ENCODE data around the gene XYLT1. TPM values are rescaled to one million over a fixed set of nuclear protein-coding genes. Genes with fewer than 3 reads are reported as not detected.
A peak's percentile ranks its signal among the peaks of the same experiment; 100 is the strongest.

The XYLT1 gene
- total and polyA plus RNA-seq, 4 experiments from 2014 or later = 1.4 to 48.5 (median 24.5) TPM

DNA sequence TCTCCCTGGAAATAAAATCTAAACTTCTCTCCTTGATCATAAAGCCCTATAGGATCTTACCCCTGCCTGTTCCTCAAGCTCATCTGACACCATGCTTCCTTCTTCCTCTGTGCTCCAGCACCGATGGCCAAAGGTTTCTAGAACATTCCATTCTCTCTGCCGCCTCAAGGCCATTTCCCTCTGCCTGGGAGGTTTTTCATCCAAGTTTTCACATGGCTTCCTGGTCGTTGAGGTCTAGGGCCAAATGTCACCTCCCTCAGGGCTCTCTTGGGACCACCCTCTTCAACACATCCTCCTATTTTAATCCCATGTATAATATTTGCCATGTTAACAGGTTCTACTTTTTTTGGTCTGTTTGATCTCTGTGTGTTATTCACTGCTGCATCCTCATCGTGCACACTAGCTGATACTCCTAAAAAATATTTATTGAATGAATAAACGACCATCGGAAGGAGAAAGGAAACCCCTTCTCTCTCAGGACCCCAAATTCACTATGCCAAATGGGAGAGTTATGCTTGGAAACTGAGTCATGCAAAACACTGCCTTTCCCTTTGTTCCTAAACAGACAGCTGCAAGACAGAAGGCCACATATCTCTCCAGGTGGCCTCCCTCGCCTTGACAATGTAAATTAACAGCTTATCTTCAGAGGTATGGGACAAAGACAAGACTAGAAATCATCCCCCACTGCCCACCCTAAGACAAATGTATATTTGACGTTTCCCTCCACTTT, 78.5 kb downstream of the XYLT1 start:
- intact Hi-C loops (cut with micrococcal nuclease) = loop anchor here (10.0 kb wide), 1 partner anchor 47 kb away; no protein-coding TSS in a partner anchor
- POLR2A ChIA-PET (ENCODE audit: partially characterized antibody) = interaction anchor here (1.8 kb wide), 1 partner anchor 22 kb away, joined by 12 read pairs; no protein-coding TSS in a partner anchor
- peak overlapping the region; percentile 45 to 93 (median 79) for H3K27ac Mint-ChIP-seq
- peaks cover 45 to 86% (median 65%) of the 10 kb centered on the region in 4 donors for H3K4me1 Mint-ChIP-seq
- CTCF ChIA-PET (ENCODE audit: partially characterized antibody) = interaction anchor here (0.5 kb wide), 1 partner anchor 73 kb away, joined by 3 read pairs; no protein-coding TSS in a partner anchor
- DNase-seq = no peak
- no peaks in the 10 kb centered on the region for H3K9me3 ChIP-seq (ENCODE audit: control insufficient read depth in 1 of 2, low read length in 2 of 2)
- H3K4me1 ChIP-seq (ENCODE audit: insufficient read depth, low read length) = peaks cover 47% of the 10 kb centered on the region
- H3K4me3 ChIP-seq (ENCODE audit: low read length in 2 of 2) = no peak overlapping the region
- H3K27me3 ChIP-seq (ENCODE audit: insufficient read depth, low read length) = no peaks in the 10 kb centered on the region
- peaks cover 0 to 4% (median 0%) of the 10 kb centered on the region in 8 donors for H3K9me3 Mint-ChIP-seq
- H3K36me3 ChIP-seq (ENCODE audit: insufficient read depth, low read length) = no peaks in the 10 kb centered on the region
- peak overlapping the region in 3 of 8 donors; percentile 17 to 73 (median 29) for H3K4me3 Mint-ChIP-seq
- H3K27ac ChIP-seq (ENCODE audit: low read depth, low read length) = no peak overlapping the region
- H3K36me3 Mint-ChIP-seq = peaks cover 0 to 21% of the 10 kb centered on the region in 2 donors
- H3K27me3 Mint-ChIP-seq = no peaks in the 10 kb centered on the region

GRCh38 chr16:17391715-17392114, 79.0 kb downstream of the XYLT1 start:
- no peaks in the 10 kb centered on the region for H3K27me3 Mint-ChIP-seq
- peaks cover 42 to 86% (median 63%) of the 10 kb centered on the region in 4 donors for H3K4me1 Mint-ChIP-seq
- peaks cover 0 to 4% (median 0%) of the 10 kb centered on the region in 8 donors for H3K9me3 Mint-ChIP-seq
- Histone ChIP-seq H3K27ac (ENCODE audit: low read depth, low read length) (no peak overlapping the region), H3K36me3 (ENCODE audit: insufficient read depth, low read length) (no peaks in the 10 kb centered on the region), H3K4me1 (ENCODE audit: insufficient read depth, low read length) (peaks cover 47% of the 10 kb centered on the region), H3K4me3 (ENCODE audit: low read length in 2 of 2) (no peak overlapping the region), H3K9me3 (ENCODE audit: control insufficient read depth in 1 of 2, low read length in 2 of 2) (no peaks in the 10 kb centered on the region), H3K27me3 (ENCODE audit: insufficient read depth, low read length) (no peaks in the 10 kb centered on the region)
- DNase-seq = no peak
- intact Hi-C loops (cut with micrococcal nuclease) = loop anchor here (10.0 kb wide), 1 partner anchor 47 kb away; no protein-coding TSS in a partner anchor
- peak overlapping the region in 2 of 7 donors; percentile 47 to 85 for H3K27ac Mint-ChIP-seq
- H3K4me3 Mint-ChIP-seq = peak overlapping the region in 1 of 8 donors; percentile 29
- H3K36me3 Mint-ChIP-seq = peaks cover 0 to 21% of the 10 kb centered on the region in 2 donors
- CTCF ChIA-PET (ENCODE audit: partially characterized antibody) = interaction anchor here (0.5 kb wide), 1 partner anchor 73 kb away, joined by 3 read pairs; no protein-coding TSS in a partner anchor
- POLR2A ChIA-PET (ENCODE audit: partially characterized antibody) = interaction anchor here (1.8 kb wide), 1 partner anchor 21 kb away, joined by 12 read pairs; no protein-coding TSS in a partner anchor

DNA sequence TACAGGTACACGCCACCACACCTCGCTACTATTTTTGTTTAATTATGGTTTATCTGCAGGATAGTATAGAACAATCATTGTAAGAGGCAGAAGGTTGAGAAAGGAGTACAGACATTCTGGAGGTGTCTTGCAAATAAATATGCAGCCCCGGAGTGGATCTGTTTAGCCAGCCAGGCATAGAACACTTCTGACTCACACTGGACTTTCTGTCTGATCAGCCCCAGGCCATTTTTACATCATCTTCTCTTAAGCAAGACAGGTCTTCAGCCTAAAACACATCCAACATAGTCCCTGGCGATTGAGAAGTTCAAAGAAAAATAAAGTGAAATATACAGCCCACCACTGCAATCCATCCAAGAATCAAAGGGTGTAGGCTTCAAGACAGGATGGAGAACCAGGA, 81.4 kb downstream of the XYLT1 start:
- H3K36me3 ChIP-seq (ENCODE audit: insufficient read depth, low read length) = no peaks in the 10 kb centered on the region
- ChIA-PET CTCF (ENCODE audit: partially characterized antibody) (interaction anchor here (0.6 to 1.4 kb wide), 2 partner anchors 29 to 94 kb away, joined by 3 read pairs; no protein-coding TSS in a partner anchor), POLR2A (ENCODE audit: partially characterized antibody) (no interaction called here)
- peak overlapping the region in 3 of 7 donors; percentile 32 to 78 (median 72) for H3K27ac Mint-ChIP-seq
- no peaks in the 10 kb centered on the region for H3K27me3 Mint-ChIP-seq
- H3K27me3 ChIP-seq (ENCODE audit: insufficient read depth, low read length) = no peaks in the 10 kb centered on the region
- H3K9me3 ChIP-seq (ENCODE audit: control insufficient read depth in 1 of 2, low read length in 2 of 2) = no peaks in the 10 kb centered on the region
- H3K36me3 Mint-ChIP-seq = peaks cover 0 to 19% of the 10 kb centered on the region in 2 donors
- no peak overlapping the region for H3K4me3 Mint-ChIP-seq
- peaks cover 0 to 4% (median 0%) of the 10 kb centered on the region in 8 donors for H3K9me3 Mint-ChIP-seq
- H3K4me1 ChIP-seq (ENCODE audit: insufficient read depth, low read length) = peaks cover 29% of the 10 kb centered on the region
- H3K4me3 ChIP-seq (ENCODE audit: low read length in 2 of 2) = no peak overlapping the region
- intact Hi-C loops (cut with micrococcal nuclease) = no loop called here
- DNase-seq = no peak
- no peak overlapping the region for H3K27ac ChIP-seq (ENCODE audit: low read depth, low read length)
- H3K4me1 Mint-ChIP-seq = peaks cover 38 to 84% (median 60%) of the 10 kb centered on the region in 4 donors

- POLR2A ChIA-PET (ENCODE audit: partially characterized antibody) = interaction anchor here (2.0 kb wide), 1 partner anchor 18 kb away, joined by 5 read pairs; no protein-coding TSS in a partner anchor
- Mint-ChIP-seq H3K4me3 (no peak overlapping the region), H3K36me3 (peaks cover 0 to 11% of the 10 kb centered on the region in 2 donors), H3K27me3 (no peaks in the 10 kb centered on the region), H3K27ac (peak overlapping the region in 3 of 7 donors; percentile 19 to 81 (median 31)), H3K9me3 (no peaks in the 10 kb centered on the region), H3K4me1 (peaks cover 39 to 84% (median 63%) of the 10 kb centered on the region in 4 donors)
- Histone ChIP-seq H3K4me1 (ENCODE audit: insufficient read depth, low read length) (peaks cover 34% of the 10 kb centered on the region), H3K4me3 (ENCODE audit: low read length in 2 of 2) (no peak overlapping the region), H3K36me3 (ENCODE audit: insufficient read depth, low read length) (no peaks in the 10 kb centered on the region), H3K27me3 (ENCODE audit: insufficient read depth, low read length) (no peaks in the 10 kb centered on the region), H3K9me3 (ENCODE audit: control insufficient read depth in 1 of 2, low read length in 2 of 2) (no peaks in the 10 kb centered on the region), H3K27ac (ENCODE audit: low read depth, low read length) (no peak overlapping the region)
- intact Hi-C loops (cut with micrococcal nuclease) = no loop called here
- CTCF ChIA-PET (ENCODE audit: partially characterized antibody) = no interaction called here
- DNase-seq = no peak
These were observed 83.5 kb downstream of the XYLT1 start for GRCh38 chr16:17387256-17387655.

DNA sequence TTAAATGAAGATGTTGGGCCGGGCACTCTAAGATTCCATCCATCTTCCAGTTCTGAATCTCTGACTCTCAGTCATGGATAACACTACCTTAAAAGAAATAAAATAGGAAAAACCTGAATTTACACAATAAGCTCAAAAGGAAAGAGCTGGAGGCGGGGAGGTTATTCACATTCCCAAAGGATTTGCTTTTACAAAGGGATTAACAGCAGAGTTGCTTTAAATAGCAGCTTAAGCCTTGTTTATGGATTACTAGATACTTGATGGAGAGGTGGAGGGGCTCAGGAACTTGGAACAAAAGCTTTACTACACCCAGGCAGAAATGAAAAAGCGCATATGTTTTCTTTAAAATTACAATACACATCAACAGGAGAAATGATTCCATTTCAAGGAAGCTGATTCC, 84.5 kb downstream of the XYLT1 start:
- H3K27me3 ChIP-seq (ENCODE audit: insufficient read depth, low read length) = no peaks in the 10 kb centered on the region
- no peak overlapping the region for H3K4me3 ChIP-seq (ENCODE audit: low read length in 2 of 2)
- no peak for DNase-seq
- Mint-ChIP-seq H3K27me3 (no peaks in the 10 kb centered on the region), H3K9me3 (no peaks in the 10 kb centered on the region), H3K36me3 (peaks cover 0 to 8% of the 10 kb centered on the region in 2 donors), H3K4me1 (peaks cover 35 to 80% (median 57%) of the 10 kb centered on the region in 4 donors), H3K27ac (peak overlapping the region in 1 of 7 donors; percentile 31), H3K4me3 (no peak overlapping the region)
- peaks cover 38% of the 10 kb centered on the region for H3K4me1 ChIP-seq (ENCODE audit: insufficient read depth, low read length)
- no peaks in the 10 kb centered on the region for H3K36me3 ChIP-seq (ENCODE audit: insufficient read depth, low read length)
- ChIA-PET POLR2A (ENCODE audit: partially characterized antibody) (interaction anchor here (1.1 to 2.0 kb wide), 2 partner anchors 10 to 17 kb away, joined by 4 to 5 read pairs; no protein-coding TSS in a partner anchor), CTCF (ENCODE audit: partially characterized antibody) (interaction anchor here (1.9 kb wide), 1 partner anchor 16 kb away, joined by 7 read pairs; no protein-coding TSS in a partner anchor)
- intact Hi-C loops (cut with micrococcal nuclease) = no loop called here
- H3K9me3 ChIP-seq (ENCODE audit: control insufficient read depth in 1 of 2, low read length in 2 of 2) = no peaks in the 10 kb centered on the region
- H3K27ac ChIP-seq (ENCODE audit: low read depth, low read length) = no peak overlapping the region

- CTCF ChIA-PET (ENCODE audit: partially characterized antibody) = no interaction called here
- H3K4me3 ChIP-seq (ENCODE audit: low read length in 2 of 2) = no peak overlapping the region
- Mint-ChIP-seq H3K9me3 (no peaks in the 10 kb centered on the region), H3K4me1 (peaks cover 42 to 85% (median 62%) of the 10 kb centered on the region in 4 donors), H3K27ac (peak overlapping the region in 4 of 7 donors; percentile 7 to 84 (median 28)), H3K27me3 (no peaks in the 10 kb centered on the region), H3K4me3 (peak overlapping the region in 2 of 8 donors; percentile 15 to 47), H3K36me3 (peaks cover 0 to 3% of the 10 kb centered on the region in 2 donors)
- DNase-seq = no peak
- intact Hi-C loops (cut with micrococcal nuclease) = no loop called here
- no peaks in the 10 kb centered on the region for H3K36me3 ChIP-seq (ENCODE audit: insufficient read depth, low read length)
- no peak overlapping the region for H3K27ac ChIP-seq (ENCODE audit: low read depth, low read length)
- no peaks in the 10 kb centered on the region for H3K27me3 ChIP-seq (ENCODE audit: insufficient read depth, low read length)
- no peaks in the 10 kb centered on the region for H3K9me3 ChIP-seq (ENCODE audit: control insufficient read depth in 1 of 2, low read length in 2 of 2)
- peaks cover 45% of the 10 kb centered on the region for H3K4me1 ChIP-seq (ENCODE audit: insufficient read depth, low read length)
- POLR2A ChIA-PET (ENCODE audit: partially characterized antibody) = interaction anchor here (1.6 to 2.6 kb wide), 3 partner anchors 10 to 14 kb away, joined by 4 to 26 read pairs (median 7); no protein-coding TSS in a partner anchor
These were observed 86.3 kb downstream of the XYLT1 start for GRCh38 chr16:17384471-17384870.
